Suprapubic skin (tissue), 4 donors: ENCODE data around the gene ASTN2. TPM values are rescaled to one million over a fixed set of nuclear protein-coding genes. Genes with fewer than 3 reads are reported as not detected.

Source experiments
- DNase-seq, 2 donors: peaks; one replicate each; pipeline ENCODE4 v3.0.0-alpha.2; 2019; ENCODE audit warnings: low spot score in 2 of 2
- H3K27ac ChIP-seq: fragments of 200-600 bp; sonication (generic); one replicate; pipeline ENCODE4 v1.5.1; 2019
- H3K27me3 ChIP-seq: fragments of 200-600 bp; sonication (generic); one replicate; pipeline ENCODE4 v1.5.1; 2019
- H3K36me3 ChIP-seq: fragments of 200-600 bp; sonication (generic); one replicate; pipeline ENCODE4 v1.5.1; 2019
- H3K4me1 ChIP-seq: fragments of 200-600 bp; sonication (generic); one replicate; pipeline ENCODE4 v1.5.1; 2019
- H3K4me3 ChIP-seq: fragments of 200-600 bp; sonication (generic); one replicate; pipeline ENCODE4 v1.5.1; 2019; ENCODE audit warnings: mild to moderate bottlenecking
- H3K9me3 ChIP-seq: fragments of 200-600 bp; sonication (generic); one replicate; pipeline ENCODE4 v1.5.1; 2019
- CTCF ChIP-seq, 2 donors: fragments of 200-600 bp in 1 of 2; fragments of 450-650 bp in 1 of 2; sonication (generic) in 1 of 2; IDR thresholded peaks; one replicate each; pipeline ENCODE4 v1.5.1; 2016 to 2019; ENCODE audit warnings: antibody characterized with exemption in 2 of 2, mild to moderate bottlenecking in 1 of 2, moderate library complexity in 1 of 2
- EP300 ChIP-seq: sonication (generic); formaldehyde crosslinking; IDR thresholded peaks from one replicate; pipeline ENCODE4 v1.6.1; 2017; ENCODE audit warnings: antibody characterized with exemption
- POLR2A ChIP-seq, 2 donors: fragments of 450-650 bp; IDR thresholded peaks; one replicate each; pipeline ENCODE4 v1.6.1; 2017; ENCODE audit warnings: antibody characterized with exemption in 2 of 2, mild to moderate bottlenecking in 2 of 2, moderate library complexity in 2 of 2
- POLR2AphosphoS5 ChIP-seq, 3 donors: sonication (generic); formaldehyde crosslinking; IDR thresholded peaks; one replicate each; pipeline ENCODE4 v1.6.1; 2017; ENCODE audit warnings: antibody characterized with exemption in 3 of 3
- WGBS: methylation state at CpG from one replicate; pipeline ENCODE4 v1.1.5; 2018; 5-methylcytosine and 5-hydroxymethylcytosine counted together
- total RNA-seq, 4 donors: library from RNA; depleted of rRNA; stranded (reverse); fragments of >200 nt; gene quantifications; one replicate each; pipeline ENCODE4 v1.1.0, GENCODE V29; 2016

Gene ASTN2
- total RNA-seq, 4 donors from 2014 or later: 2.0 to 6.9 (median 3.8) TPM

- no peak overlapping the region for H3K4me3 ChIP-seq
- DNase-seq: no peak
- H3K4me1 ChIP-seq: no peaks in the 10 kb centered on the region
- H3K27ac ChIP-seq: no peak overlapping the region
- no peaks in the 10 kb centered on the region for H3K9me3 ChIP-seq
- no peaks in the 10 kb centered on the region for H3K27me3 ChIP-seq
- 78% methylated on average over 3 of the region's 3 CpGs for WGBS
- no peaks in the 10 kb centered on the region for H3K36me3 ChIP-seq
- TF ChIP-seq EP300 (no peak), POLR2A (IDR thresholded peaks at IDR 0.05) (no peak), POLR2AphosphoS5 (IDR thresholded peaks at IDR 0.05) (no peak), CTCF (IDR thresholded peaks at IDR 0.05) (no peak)
These were observed 172.8 kb downstream of the ASTN2 start for GRCh38 chr9:117242082-117242481.

- DNase-seq: no peak
- 64% methylated on average over 1 of the region's 1 CpG for WGBS
- Histone ChIP-seq H3K9me3 (no peaks in the 10 kb centered on the region), H3K4me3 (no peak overlapping the region), H3K27ac (no peak overlapping the region), H3K4me1 (no peaks in the 10 kb centered on the region), H3K36me3 (no peaks in the 10 kb centered on the region), H3K27me3 (no peaks in the 10 kb centered on the region)
- no peak for TF ChIP-seq EP300
- no peak for TF ChIP-seq POLR2A (IDR thresholded peaks at IDR 0.05)
- no peak for TF ChIP-seq CTCF (IDR thresholded peaks at IDR 0.05)
- no peak for TF ChIP-seq POLR2AphosphoS5 (IDR thresholded peaks at IDR 0.05)
These were observed 175.4 kb downstream of the ASTN2 start for GRCh38 chr9:117239428-117239827.

GRCh38 chr9:117234103-117234502 is 180.8 kb downstream of the ASTN2 start:
- Histone ChIP-seq H3K27me3 (no peaks in the 10 kb centered on the region), H3K9me3 (no peaks in the 10 kb centered on the region), H3K4me1 (no peaks in the 10 kb centered on the region), H3K36me3 (no peaks in the 10 kb centered on the region), H3K27ac (no peak overlapping the region), H3K4me3 (no peak overlapping the region)
- WGBS: 50% methylated on average over 6 of the region's 6 CpGs
- TF ChIP-seq EP300 (no peak), POLR2A (IDR thresholded peaks at IDR 0.05) (no peak), CTCF (IDR thresholded peaks at IDR 0.05) (no peak), POLR2AphosphoS5 (IDR thresholded peaks at IDR 0.05) (no peak)
- no peak for DNase-seq

- Histone ChIP-seq H3K9me3 (no peaks in the 10 kb centered on the region), H3K4me1 (no peaks in the 10 kb centered on the region), H3K4me3 (no peak overlapping the region), H3K27ac (no peak overlapping the region), H3K36me3 (no peaks in the 10 kb centered on the region), H3K27me3 (no peaks in the 10 kb centered on the region)
- WGBS: 77% methylated on average over 4 of the region's 4 CpGs
- no peak for DNase-seq
- TF ChIP-seq EP300 (no peak), CTCF (IDR thresholded peaks at IDR 0.05) (no peak), POLR2A (IDR thresholded peaks at IDR 0.05) (no peak), POLR2AphosphoS5 (IDR thresholded peaks at IDR 0.05) (no peak)
These were observed 181.8 kb downstream of the ASTN2 start for GRCh38 chr9:117233016-117233415.

GRCh38 chr9:117232281-117232680 is 182.6 kb downstream of the ASTN2 start:
- DNase-seq: no peak

More at GRCh38 chr9:117232281-117232680, 182.6 kb downstream of the ASTN2 start:
- WGBS: 59% methylated on average over 1 of the region's 1 CpG
- TF ChIP-seq CTCF (IDR thresholded peaks at IDR 0.05) (no peak), EP300 (no peak), POLR2AphosphoS5 (IDR thresholded peaks at IDR 0.05) (no peak), POLR2A (IDR thresholded peaks at IDR 0.05) (no peak)
- H3K4me3 ChIP-seq: no peak overlapping the region
- H3K4me1 ChIP-seq: no peaks in the 10 kb centered on the region
- H3K36me3 ChIP-seq: no peaks in the 10 kb centered on the region
- H3K27me3 ChIP-seq: no peaks in the 10 kb centered on the region
- H3K27ac ChIP-seq: no peak overlapping the region
- no peaks in the 10 kb centered on the region for H3K9me3 ChIP-seq
